ENCODE measurements around the gene ANKRD33B. TPM values are rescaled to one million over a fixed set of nuclear protein-coding genes. Genes with fewer than 3 reads are reported as not detected.

Gene ANKRD33B
- polyA plus RNA-seq, 1 experiment: 4.8 TPM

- Histone ChIP-seq H3K27me3 (ENCODE audit: control insufficient read depth, insufficient read depth, low read length) (no peaks in the 10 kb centered on the region), H3K9me3 (ENCODE audit: control insufficient read depth, insufficient read depth, low read length) (no peaks in the 10 kb centered on the region), H3K27ac (ENCODE audit: low read depth, low read length) (no peak overlapping the region), H3K4me3 (ENCODE audit: low read depth, low read length) (no peak overlapping the region)
- ChIA-PET POLR2A (interaction anchor here (0.6 kb wide), 1 partner anchor 13 kb away, joined by 8 read pairs; no protein-coding TSS in a partner anchor), CTCF (no interaction called here)
- no peak for DNase-seq (ENCODE audit: low read depth, low spot score)
- TF ChIP-seq CTCF (IDR thresholded peaks at IDR 0.05; ENCODE audit: low read depth, low read length): no peak
These were observed 36.0 kb downstream of the ANKRD33B start for GRCh38 chr5:10599862-10600284.

- Histone ChIP-seq H3K9me3 (ENCODE audit: control insufficient read depth, insufficient read depth, low read length) (no peaks in the 10 kb centered on the region), H3K27me3 (ENCODE audit: control insufficient read depth, insufficient read depth, low read length) (no peaks in the 10 kb centered on the region), H3K4me3 (ENCODE audit: low read depth, low read length) (no peak overlapping the region), H3K27ac (ENCODE audit: low read depth, low read length) (no peak overlapping the region)
- ChIA-PET CTCF (interaction anchor here (0.5 kb wide), 1 partner anchor 590 kb away, joined by 3 read pairs; no protein-coding TSS in a partner anchor), POLR2A (no interaction called here)
- DNase-seq (ENCODE audit: low read depth, low spot score): no peak
- no peak for TF ChIP-seq CTCF (IDR thresholded peaks at IDR 0.05; ENCODE audit: low read depth, low read length)
These were observed 36.9 kb downstream of the ANKRD33B start for GRCh38 chr5:10600626-10601245.

- H3K27me3 ChIP-seq (ENCODE audit: control insufficient read depth, insufficient read depth, low read length): no peaks in the 10 kb centered on the region
- peak overlapping the region; percentile 75 for H3K27ac ChIP-seq (ENCODE audit: low read depth, low read length)
- H3K9me3 ChIP-seq (ENCODE audit: control insufficient read depth, insufficient read depth, low read length): no peaks in the 10 kb centered on the region
- TF ChIP-seq CTCF (IDR thresholded peaks at IDR 0.05; ENCODE audit: low read depth, low read length): no peak
- no peak overlapping the region for H3K4me3 ChIP-seq (ENCODE audit: low read depth, low read length)
- POLR2A ChIA-PET: no interaction called here
- DNase-seq (ENCODE audit: low read depth, low spot score): peak; percentile 61
- CTCF ChIA-PET: interaction anchor here (0.5 to 1.6 kb wide), 2 partner anchors 26 to 589 kb away, joined by 3 to 8 read pairs; no protein-coding TSS in a partner anchor
These were observed 37.6 kb downstream of the ANKRD33B start for GRCh38 chr5:10601246-10602030.

GRCh38 chr5:10602031-10602806 is 38.3 kb downstream of the ANKRD33B start:
- Histone ChIP-seq H3K9me3 (ENCODE audit: control insufficient read depth, insufficient read depth, low read length) (no peaks in the 10 kb centered on the region), H3K4me3 (ENCODE audit: low read depth, low read length) (no peak overlapping the region), H3K27me3 (ENCODE audit: control insufficient read depth, insufficient read depth, low read length) (no peaks in the 10 kb centered on the region), H3K27ac (ENCODE audit: low read depth, low read length) (peak overlapping the region; percentile 75)
- POLR2A ChIA-PET: no interaction called here
- DNase-seq (ENCODE audit: low read depth, low spot score): no peak
- CTCF ChIA-PET: interaction anchor here (0.9 to 1.6 kb wide), 3 partner anchors 9 to 150 kb away, joined by 4 to 8 read pairs (median 5); no protein-coding TSS in a partner anchor
- no peak for TF ChIP-seq CTCF (IDR thresholded peaks at IDR 0.05; ENCODE audit: low read depth, low read length)

Measured in AG04450 (cell line).